A549 (cell line): ENCODE data around the gene ALG6. TPM values are rescaled to one million over a fixed set of nuclear protein-coding genes. Genes with fewer than 3 reads are reported as not detected.

ENCODE experiments used
- ATAC-seq, 2 experiments: fragments of 200-7000 bp in 1 of 2; fragments of >200 bp in 1 of 2; cut with Nextera tagmentation in 1 of 2; cut with Tn5 transposase in 1 of 2; 3 replicates each; pipeline versions ENCODE4 v1.8.0 to v1.9.1; 2018 to 2020; ENCODE audit warnings: mild to moderate bottlenecking in 1 of 2, moderate library complexity in 1 of 2
- CTCF ChIA-PET: fragments of 300-600 bp; sonication (Branson Sonifier 250); formaldehyde crosslinking; extraction: SDS; loops from one replicate; lab custom pipeline; 2021; ENCODE audit warnings: antibody characterized with exemption, inconsistent platforms; lab: Yijun Ruan, JAX
- POLR2A ChIA-PET: fragments of 350-600 bp; formaldehyde crosslinking; extraction: SDS; loops from one replicate; lab custom pipeline; 2021; ENCODE audit warnings: antibody characterized with exemption, inconsistent platforms; lab: Yijun Ruan, JAX
- DNase-seq, 2 experiments: peaks; one replicate each; pipeline versions ENCODE4 v3.0.0 to v3.0.0-alpha.2; 2011 to 2016; ENCODE audit warnings: low read depth in 1 of 2, low spot score in 1 of 2
- FAIRE-seq: peaks from 2 replicates; lab custom pipeline; 2011; peaks lifted over from hg19 to GRCh38; lab: Jason Lieb, UNC
- H3K27ac ChIP-seq, 2 experiments: fragments of >200 bp; sonication (Bioruptor Twin); formaldehyde crosslinking; 3 replicates each; pipeline ENCODE4 v1.5.1; 2016 to 2017
- H3K4me1 ChIP-seq: fragments of >200 bp; sonication (Bioruptor Twin); formaldehyde crosslinking; 3 replicates; pipeline ENCODE4 v1.6.1; 2016
- H3K4me2 ChIP-seq: fragments of >200 bp; sonication (Bioruptor Twin); formaldehyde crosslinking; 3 replicates; pipeline ENCODE4 v1.6.1; 2016
- H3K4me3 ChIP-seq: fragments of >200 bp; sonication (Bioruptor Twin); formaldehyde crosslinking; 3 replicates; pipeline ENCODE4 v1.5.1; 2016
- H3K9me3 ChIP-seq: fragments of >200 bp; sonication (Bioruptor Twin); formaldehyde crosslinking; 3 replicates; pipeline ENCODE4 v1.6.1; 2016
- BCL3 ChIP-seq: fragments of >200 bp; sonication (Bioruptor Twin); formaldehyde crosslinking; IDR thresholded peaks from 3 replicates; pipeline ENCODE4 v1.6.1; 2016
- CBX8 ChIP-seq: fragments of 200-600 bp; sonication (generic); IDR thresholded peaks from 2 replicates; pipeline ENCODE4 v1.6.1; 2016
- CHD2 ChIP-seq: fragments of 150-350 bp; IDR thresholded peaks from 2 replicates; pipeline ENCODE4 v1.6.1; 2014; ENCODE audit warnings: low read length; ENCODE audit not compliant: partially characterized antibody
- FOSB ChIP-seq: fragments of 250-450 bp; sonication (Bioruptor Pico); IDR thresholded peaks from 2 replicates; pipeline ENCODE4 v1.5.0; 2020; ENCODE audit warnings: mild to moderate bottlenecking, moderate library complexity
- FOXS1 ChIP-seq: fragments of 250-450 bp; sonication (Bioruptor Pico); IDR thresholded peaks from 2 replicates; pipeline ENCODE4 v1.5.0; 2020; ENCODE audit warnings: mild to moderate bottlenecking, moderate library complexity
- GATA3 ChIP-seq: IDR thresholded peaks from 2 replicates; pipeline ENCODE4 v1.6.1; 2012; ENCODE audit warnings: borderline replicate concordance
- POLR2A ChIP-seq: IDR thresholded peaks from 2 replicates; pipeline ENCODE4 v1.6.1; 2012; ENCODE audit warnings: mild to moderate bottlenecking, low read length
- RARB ChIP-seq: fragments of 250-450 bp; sonication (Bioruptor Pico); IDR thresholded peaks from 2 replicates; pipeline ENCODE4 v1.8.0; 2021; ENCODE audit warnings: mild to moderate bottlenecking, moderate library complexity
- REST ChIP-seq: fragments of 200-600 bp; sonication (generic); IDR thresholded peaks from 2 replicates; pipeline ENCODE4 v1.6.1; 2016; ENCODE audit warnings: antibody characterized with exemption, mild to moderate bottlenecking, moderate library complexity
- RFX5 ChIP-seq: fragments of 450-650 bp; IDR thresholded peaks from 2 replicates; pipeline ENCODE4 v1.7.1; 2014; ENCODE audit warnings: antibody characterized with exemption, mild to moderate bottlenecking, moderate library complexity
- RNF2 ChIP-seq: fragments of 200-600 bp; sonication (generic); IDR thresholded peaks from 2 replicates; pipeline ENCODE4 v1.6.1; 2016; ENCODE audit warnings: low read depth, mild to moderate bottlenecking, antibody characterized with exemption, moderate library complexity, borderline replicate concordance
- SREBF2 ChIP-seq: fragments of 450-650 bp; IDR thresholded peaks from 2 replicates; pipeline ENCODE4 v1.6.1; 2014; ENCODE audit warnings: mild to moderate bottlenecking, moderate library complexity
- TFCP2L1 ChIP-seq: fragments of 250-450 bp; sonication (Bioruptor Pico); IDR thresholded peaks from 2 replicates; pipeline ENCODE4 v1.5.0; 2021; ENCODE audit warnings: mild to moderate bottlenecking
- USF2 ChIP-seq: fragments of 450-650 bp; IDR thresholded peaks from 2 replicates; pipeline ENCODE4 v1.6.1; 2014; ENCODE audit warnings: antibody characterized with exemption
- ZFP36 ChIP-seq: fragments of 450-650 bp; IDR thresholded peaks from 2 replicates; pipeline ENCODE4 v1.6.1; 2014; ENCODE audit warnings: borderline replicate concordance; ENCODE audit not compliant: partially characterized antibody
- WGBS: methylation state at CpG from one replicate; pipeline ENCODE4 v1.1.6; 2017; ENCODE audit errors: missing lambda C conversion rate; 5-methylcytosine and 5-hydroxymethylcytosine counted together
- polyA plus RNA-seq, 4 experiments: library from polyadenylated mRNA; depleted of rRNA in 3 of 4; stranded (reverse); fragments of >200 nt; fragmentation: RNase III in 1 of 4; extraction: RNeasy Plus Mini Kit Qiagen cat#74134 plus additional on column Dnase treatment in 1 of 4; gene quantifications; 2 replicates in 3 of 4; 3 replicates in 1 of 4; pipeline ENCODE4 v1.2.3, GENCODE V29; 2011 to 2017

The ALG6 gene
- polyA plus RNA-seq, 2 of the 4 experiments (the other 2 are of a cell fraction): 8.3 to 19.6 TPM

GRCh38 chr1:63318201-63318979, 49.0 kb upstream of the ALG6 start:
- peaks cover 4% of the 10 kb centered on the region; the same call in 1 of the 3 replicates for H3K4me1 ChIP-seq
- H3K4me2 ChIP-seq: peak overlapping the region; percentile 97

GRCh38 chr1:63319046-63320021, 48.1 kb upstream of the ALG6 start:
- no peak overlapping the region for H3K4me3 ChIP-seq
- ATAC-seq (no peak), FAIRE-seq (no peak), DNase-seq (no peak)
- WGBS: 93% methylated on average over 60 of the region's 60 CpGs
- POLR2A ChIA-PET: interaction anchor here (0.6 kb wide), 1 partner anchor 171 kb away, joined by 4 read pairs; no protein-coding TSS in a partner anchor
- peaks cover 4% of the 10 kb centered on the region; the same call in 1 of the 3 replicates for H3K4me1 ChIP-seq
- H3K27ac ChIP-seq: no peak overlapping the region
- TF ChIP-seq RFX5 (no peak), BCL3 (no peak), GATA3 (no peak), ZFP36 (no peak), FOXS1 (no peak), REST (no peak), SREBF2 (no peak)
- H3K4me2 ChIP-seq: no peak overlapping the region
- CTCF ChIA-PET: interaction anchor here (0.9 kb wide), 1 partner anchor 8 kb away, joined by 3 read pairs; no protein-coding TSS in a partner anchor
- no peaks in the 10 kb centered on the region for H3K9me3 ChIP-seq

More at GRCh38 chr1:63318201-63318979, 49.0 kb upstream of the ALG6 start:
- POLR2A ChIA-PET: no interaction called here
- CTCF ChIA-PET: interaction anchor here (0.9 to 2.4 kb wide), 2 partner anchors 9 kb away, joined by 3 to 17 read pairs; no protein-coding TSS in a partner anchor
- TF ChIP-seq CBX8: no peak
- TF ChIP-seq RARB (CRISPR knock-in tag): no peak
- TF ChIP-seq TFCP2L1: no peak
- no peak for TF ChIP-seq FOSB (CRISPR knock-in tag)
- no peak for TF ChIP-seq CHD2
- Histone ChIP-seq H3K9me3 (no peaks in the 10 kb centered on the region), H3K27ac (no peak overlapping the region), H3K4me3 (no peak overlapping the region)
- ATAC-seq: no peak
- no peak for FAIRE-seq
- no peak for DNase-seq
- 94% methylated on average over 28 of the region's 28 CpGs for WGBS

GRCh38 chr1:63320022-63320721, 47.3 kb upstream of the ALG6 start:
- WGBS: 92% methylated on average over 47 of the region's 47 CpGs
- H3K4me3 ChIP-seq: no peak overlapping the region
- no peak overlapping the region for H3K27ac ChIP-seq
- no peak for FAIRE-seq
- POLR2A ChIA-PET: interaction anchor here (0.6 kb wide), 1 partner anchor 171 kb away, joined by 4 read pairs; no protein-coding TSS in a partner anchor
- TF ChIP-seq POLR2A (no peak), USF2 (no peak), REST (no peak), RNF2 (no peak)
- TF ChIP-seq, all 56 proteins: peak for 0
- peaks cover 4% of the 10 kb centered on the region; the same call in 1 of the 3 replicates for H3K4me1 ChIP-seq
- no peaks in the 10 kb centered on the region for H3K9me3 ChIP-seq
- ATAC-seq (no peak), DNase-seq (no peak)
- CTCF ChIA-PET: no interaction called here
- no peak overlapping the region for H3K4me2 ChIP-seq
